ENCODE results near the gene TMTC2.

DNA sequence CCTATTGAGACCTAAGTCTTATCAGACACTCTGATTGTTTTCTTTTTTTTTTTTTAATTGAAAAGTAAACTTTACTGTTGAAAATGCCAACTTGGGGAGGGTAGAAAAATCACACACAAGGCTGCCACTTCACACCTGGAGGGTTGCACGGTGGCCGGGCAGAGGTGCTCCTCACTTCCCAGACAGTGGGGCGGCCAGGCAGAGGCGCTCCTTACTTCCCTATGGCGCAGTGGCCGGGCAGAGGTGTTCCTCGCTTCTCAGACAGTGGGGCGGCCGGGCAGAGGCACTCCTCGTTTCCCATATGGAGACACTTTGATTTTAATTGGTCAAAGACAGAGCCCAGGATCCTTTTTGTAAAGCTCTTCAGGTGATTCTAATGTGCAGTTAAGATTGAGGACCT lies 399.3 kb downstream of the TMTC2 start:
- TF ChIP-seq, protein P1, sequence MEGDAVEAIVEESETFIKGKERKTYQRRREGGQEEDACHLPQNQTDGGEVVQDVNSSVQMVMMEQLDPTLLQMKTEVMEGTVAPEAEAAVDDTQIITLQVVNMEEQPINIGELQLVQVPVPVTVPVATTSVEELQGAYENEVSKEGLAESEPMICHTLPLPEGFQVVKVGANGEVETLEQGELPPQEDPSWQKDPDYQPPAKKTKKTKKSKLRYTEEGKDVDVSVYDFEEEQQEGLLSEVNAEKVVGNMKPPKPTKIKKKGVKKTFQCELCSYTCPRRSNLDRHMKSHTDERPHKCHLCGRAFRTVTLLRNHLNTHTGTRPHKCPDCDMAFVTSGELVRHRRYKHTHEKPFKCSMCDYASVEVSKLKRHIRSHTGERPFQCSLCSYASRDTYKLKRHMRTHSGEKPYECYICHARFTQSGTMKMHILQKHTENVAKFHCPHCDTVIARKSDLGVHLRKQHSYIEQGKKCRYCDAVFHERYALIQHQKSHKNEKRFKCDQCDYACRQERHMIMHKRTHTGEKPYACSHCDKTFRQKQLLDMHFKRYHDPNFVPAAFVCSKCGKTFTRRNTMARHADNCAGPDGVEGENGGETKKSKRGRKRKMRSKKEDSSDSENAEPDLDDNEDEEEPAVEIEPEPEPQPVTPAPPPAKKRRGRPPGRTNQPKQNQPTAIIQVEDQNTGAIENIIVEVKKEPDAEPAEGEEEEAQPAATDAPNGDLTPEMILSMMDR (IDR thresholded peaks at IDR 0.05; ENCODE audit: insufficient read depth, low read length, poor library complexity, severe bottlenecking) = no peak
- TF ChIP-seq EZH2phosphoT487 (conservative IDR thresholded peaks at IDR 0.05; ENCODE audit: low read length) = no peak

Data from SU-DHL-6 (cell line).